NT2/D1 (cell line): ENCODE data around the gene UCP3.

ENCODE experiments used
- DNase-seq: peaks from one replicate; pipeline ENCODE4 v3.0.0-alpha.2; 2011; ENCODE audit warnings: low read depth, low spot score
- H3K27me3 ChIP-seq: 2 replicates; pipeline ENCODE4 v1.6.0; 2011; ENCODE audit warnings: mild to moderate bottlenecking; ENCODE audit not compliant: insufficient read length, insufficient read depth
- H3K36me3 ChIP-seq: 2 replicates; pipeline ENCODE4 v1.6.1; 2011; ENCODE audit warnings: mild to moderate bottlenecking, low read length, mixed read lengths; ENCODE audit not compliant: insufficient read depth, insufficient read length
- H3K4me1 ChIP-seq: 2 replicates; pipeline ENCODE4 v1.5.1; 2011; ENCODE audit not compliant: insufficient read depth, insufficient read length
- H3K4me3 ChIP-seq: 2 replicates; pipeline ENCODE4 v1.5.1; 2011; ENCODE audit warnings: low read depth; ENCODE audit not compliant: insufficient read length
- H3K9ac ChIP-seq: 2 replicates; pipeline ENCODE4 v1.6.0; 2011; ENCODE audit warnings: low read depth; ENCODE audit not compliant: insufficient read length
- H3K9me3 ChIP-seq: 2 replicates; pipeline ENCODE4 v1.5.1; 2011; ENCODE audit warnings: mild to moderate bottlenecking, low read length; ENCODE audit not compliant: insufficient read depth
- SUZ12 ChIP-seq: IDR thresholded peaks from 2 replicates; pipeline ENCODE4 v1.6.1; 2011; ENCODE audit not compliant: insufficient read length, insufficient read depth; ENCODE audit errors: extremely low read depth
- YY1 ChIP-seq: IDR thresholded peaks from 2 replicates; pipeline ENCODE4 v1.6.1; 2011; ENCODE audit not compliant: insufficient read length, insufficient read depth
- ZNF274 ChIP-seq: IDR thresholded peaks from 2 replicates; pipeline ENCODE4 v1.6.1; 2011; ENCODE audit warnings: mild to moderate bottlenecking, low read depth, low read length

Gene UCP3

GRCh38 chr11:74004046-74004695 is 4.7 kb downstream of the UCP3 start:
- no peaks in the 10 kb centered on the region for H3K27me3 ChIP-seq

GRCh38 chr11:74002832-74003231 is 6.1 kb downstream of the UCP3 start:
- Histone ChIP-seq H3K36me3 (no peaks in the 10 kb centered on the region), H3K9ac (no peak overlapping the region), H3K27me3 (no peaks in the 10 kb centered on the region), H3K4me3 (no peak overlapping the region), H3K4me1 (no peaks in the 10 kb centered on the region), H3K9me3 (no peaks in the 10 kb centered on the region)
- TF ChIP-seq SUZ12 (no peak), YY1 (no peak), ZNF274 (no peak)
- DNase-seq: no peak

More at GRCh38 chr11:74004046-74004695, 4.7 kb downstream of the UCP3 start:
- no peak overlapping the region for H3K4me3 ChIP-seq
- H3K36me3 ChIP-seq: no peaks in the 10 kb centered on the region
- TF ChIP-seq SUZ12 (no peak), YY1 (no peak)
- DNase-seq: no peak
- no peaks in the 10 kb centered on the region for H3K4me1 ChIP-seq
- no peaks in the 10 kb centered on the region for H3K9me3 ChIP-seq
- H3K9ac ChIP-seq: no peak overlapping the region

- Histone ChIP-seq H3K27me3 (no peaks in the 10 kb centered on the region), H3K4me1 (no peaks in the 10 kb centered on the region), H3K36me3 (no peaks in the 10 kb centered on the region), H3K9me3 (no peaks in the 10 kb centered on the region), H3K9ac (no peak overlapping the region), H3K4me3 (no peak overlapping the region)
- DNase-seq: no peak
- TF ChIP-seq YY1: no peak
- no peak for TF ChIP-seq SUZ12
- no peak for TF ChIP-seq ZNF274
Measured at GRCh38 chr11:74001822-74002286, 7.0 kb downstream of the UCP3 start.

- no peak for DNase-seq
- H3K27me3 ChIP-seq: no peaks in the 10 kb centered on the region
- TF ChIP-seq YY1 (no peak), ZNF274 (no peak), SUZ12 (no peak)
- no peak overlapping the region for H3K9ac ChIP-seq
- no peaks in the 10 kb centered on the region for H3K36me3 ChIP-seq
- no peaks in the 10 kb centered on the region for H3K9me3 ChIP-seq
- no peaks in the 10 kb centered on the region for H3K4me1 ChIP-seq
- no peak overlapping the region for H3K4me3 ChIP-seq
Measured at GRCh38 chr11:74000307-74001133, 8.4 kb downstream of the UCP3 start.

GRCh38 chr11:73999581-74000306 is 9.1 kb downstream of the UCP3 start:
- H3K4me1 ChIP-seq: no peaks in the 10 kb centered on the region
- no peak for TF ChIP-seq SUZ12
- no peak for TF ChIP-seq YY1
- TF ChIP-seq ZNF274: no peak
- H3K9ac ChIP-seq: no peak overlapping the region
- no peak overlapping the region for H3K4me3 ChIP-seq
- no peaks in the 10 kb centered on the region for H3K27me3 ChIP-seq
- DNase-seq: no peak
- H3K9me3 ChIP-seq: no peaks in the 10 kb centered on the region
- no peaks in the 10 kb centered on the region for H3K36me3 ChIP-seq

GRCh38 chr11:73998846-73999575 is 9.9 kb downstream of the UCP3 start:
- Histone ChIP-seq H3K9me3 (no peaks in the 10 kb centered on the region), H3K4me3 (no peak overlapping the region), H3K27me3 (no peaks in the 10 kb centered on the region), H3K4me1 (no peaks in the 10 kb centered on the region), H3K36me3 (no peaks in the 10 kb centered on the region), H3K9ac (no peak overlapping the region)
- DNase-seq: no peak
- TF ChIP-seq SUZ12: no peak
- TF ChIP-seq ZNF274: no peak
- TF ChIP-seq YY1: no peak
